GM10847 (cell line): ENCODE data around the gene CYFIP2.

Source experiments
- POLR2A ChIP-seq: IDR thresholded peaks from 2 replicates; pipeline ENCODE4 v1.6.1; 2011; ENCODE audit not compliant: insufficient read length; ENCODE audit errors: extremely low read depth

The CYFIP2 gene

DNA sequence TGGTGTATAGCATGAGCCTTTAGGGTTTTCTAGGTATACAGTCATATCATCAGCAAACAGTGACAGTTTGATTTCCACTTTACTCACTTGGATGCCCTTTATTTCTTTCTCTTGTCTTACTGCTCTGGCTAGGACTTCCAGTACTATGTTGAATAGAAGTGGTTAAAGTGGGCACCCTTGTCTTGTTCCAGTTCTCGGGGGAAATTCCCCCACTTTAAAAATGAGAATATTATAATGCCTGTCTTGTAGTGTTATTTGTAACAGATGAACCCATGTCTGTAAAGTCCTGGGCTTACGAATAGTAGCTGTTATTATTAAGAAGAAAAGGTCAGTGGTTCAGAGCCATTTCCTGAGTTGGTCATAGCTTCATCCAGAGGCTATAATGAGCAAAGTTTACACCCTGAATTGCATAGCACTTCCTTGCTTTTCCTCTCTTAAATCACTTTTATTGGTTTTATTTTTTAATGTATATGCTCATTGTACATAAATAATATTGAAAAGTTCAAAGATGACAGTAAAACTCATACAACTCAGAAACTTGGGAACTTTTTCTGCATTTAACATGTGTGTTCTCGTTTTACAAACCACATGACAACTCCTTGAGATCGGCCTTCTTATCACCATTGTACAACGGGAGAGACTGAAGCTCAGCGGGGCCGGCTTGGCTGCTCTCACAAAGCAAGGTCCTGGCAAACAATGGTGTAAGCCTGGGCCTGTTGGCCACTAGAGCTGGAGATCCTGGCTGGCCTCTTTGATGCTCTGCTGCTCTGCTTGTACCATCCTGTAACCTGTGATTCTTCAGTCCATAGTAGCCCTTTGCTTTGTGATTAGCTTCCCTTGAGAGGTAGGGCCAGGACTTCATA lies 85.2 kb downstream of the CYFIP2 start:
- TF ChIP-seq POLR2A: no peak

DNA sequence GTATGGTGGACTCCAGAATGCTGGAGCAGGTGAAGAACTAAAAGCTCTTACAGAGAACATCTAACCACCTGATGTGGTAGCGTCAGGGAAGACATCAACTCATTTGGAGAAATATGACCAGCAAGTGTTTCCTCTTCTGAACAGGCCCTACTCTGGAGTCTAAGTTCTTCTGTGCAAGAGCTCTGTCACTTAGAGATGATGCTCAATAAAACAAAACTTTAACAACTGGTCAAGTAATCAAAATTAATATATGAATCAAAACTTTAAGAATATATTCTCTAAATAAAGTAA lies 85.8 kb downstream of the CYFIP2 start:
- TF ChIP-seq POLR2A: no peak

DNA sequence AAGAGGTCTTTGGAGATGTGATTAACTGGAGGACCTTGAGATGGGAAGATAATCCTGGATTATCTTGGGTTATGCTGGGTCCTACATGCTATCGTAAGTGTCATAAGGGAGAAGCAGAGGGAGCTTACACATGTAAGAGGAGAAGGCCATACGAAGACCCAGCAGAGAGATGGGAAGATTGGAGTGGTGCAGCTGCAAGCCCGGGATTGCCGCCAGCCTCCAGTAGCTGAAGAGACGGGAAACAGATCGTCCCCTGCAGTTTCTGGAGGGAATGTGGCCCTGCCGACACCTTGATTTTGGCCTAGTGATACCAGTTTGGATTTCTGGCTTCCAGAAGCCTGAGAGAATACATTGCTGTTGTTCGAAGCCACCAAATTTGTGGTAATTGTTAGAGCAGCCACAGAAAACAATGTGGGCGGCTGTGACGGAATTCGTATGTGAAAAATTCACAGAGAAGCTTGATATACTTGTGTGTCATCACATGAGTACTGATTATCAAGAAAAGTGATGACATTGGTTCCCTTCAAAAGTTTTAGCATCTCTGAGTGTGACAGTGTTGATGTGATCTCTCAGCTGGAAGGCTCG lies 86.9 kb downstream of the CYFIP2 start:
- TF ChIP-seq POLR2A: no peak

GRCh38 chr5:157354800-157355199 lies 88.9 kb downstream of the CYFIP2 start:
- TF ChIP-seq POLR2A: no peak

DNA sequence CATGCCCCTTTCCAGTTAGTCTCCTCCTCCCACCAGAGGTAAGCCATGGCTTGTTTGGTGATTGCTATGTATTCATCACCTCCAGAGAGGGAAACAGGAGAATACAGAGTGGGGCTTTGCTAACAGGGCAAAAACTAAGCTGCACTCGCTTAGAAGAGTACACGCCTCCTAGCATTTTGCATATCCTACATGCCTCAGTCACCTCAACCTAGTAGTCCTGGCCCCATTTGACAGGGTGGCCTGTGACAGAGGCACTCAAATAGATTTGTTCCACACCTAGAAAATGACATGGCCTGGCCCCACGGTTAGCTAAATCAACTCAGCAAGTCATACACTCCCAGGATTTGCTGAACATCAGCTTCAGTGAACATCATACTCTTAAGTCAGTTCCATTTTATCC lies 90.7 kb downstream of the CYFIP2 start:
- no peak for TF ChIP-seq POLR2A

- TF ChIP-seq POLR2A: no peak
Observed at GRCh38 chr5:157357823-157358222, 91.9 kb downstream of the CYFIP2 start.

- no peak for TF ChIP-seq POLR2A
Observed at GRCh38 chr5:157358871-157359270, 92.9 kb downstream of the CYFIP2 start.

- TF ChIP-seq POLR2A: no peak
Observed at GRCh38 chr5:157359356-157360055, 93.6 kb downstream of the CYFIP2 start.

DNA sequence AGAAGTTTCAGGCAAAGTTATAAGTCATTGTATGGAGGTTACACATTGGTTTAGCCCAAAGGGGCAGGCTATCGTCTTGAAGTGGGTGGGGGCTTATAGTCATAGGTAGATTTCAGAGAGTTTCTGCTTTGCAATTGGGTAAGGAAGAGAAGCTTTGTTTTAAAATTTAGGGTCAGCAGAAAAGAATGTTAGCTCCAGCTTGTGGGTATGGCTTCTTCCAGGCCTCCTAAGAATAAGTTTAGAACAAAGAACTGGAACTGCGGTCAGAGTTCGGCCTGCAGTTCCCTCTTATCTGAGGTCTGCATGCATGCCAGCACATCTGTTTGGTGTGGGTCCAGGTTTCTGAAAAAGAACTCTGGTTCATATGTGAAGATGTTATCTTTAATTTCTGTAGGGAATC lies 96.1 kb downstream of the CYFIP2 start:
- TF ChIP-seq POLR2A: no peak

DNA sequence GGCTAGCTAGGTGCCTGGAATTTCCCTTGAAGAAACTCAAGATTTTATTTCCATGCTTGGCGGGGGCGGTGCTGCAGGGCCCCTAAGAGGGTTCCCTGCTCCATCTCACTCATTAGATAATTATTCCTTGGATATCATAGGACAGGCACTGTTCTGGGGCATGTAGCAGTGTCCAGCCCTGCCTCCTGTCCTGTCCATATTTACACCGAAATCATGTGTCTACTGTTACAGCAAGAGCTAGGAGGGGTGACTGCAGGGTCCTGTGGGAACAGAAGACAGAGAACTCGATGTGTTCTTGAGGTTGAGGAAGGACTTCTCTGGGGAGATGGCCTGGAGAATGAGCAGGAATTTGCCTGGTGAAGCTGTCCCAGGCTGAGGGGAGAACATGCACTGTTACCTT lies 96.6 kb downstream of the CYFIP2 start:
- TF ChIP-seq POLR2A: no peak

GRCh38 chr5:157362982-157363381 lies 97.1 kb downstream of the CYFIP2 start:
- no peak for TF ChIP-seq POLR2A

DNA sequence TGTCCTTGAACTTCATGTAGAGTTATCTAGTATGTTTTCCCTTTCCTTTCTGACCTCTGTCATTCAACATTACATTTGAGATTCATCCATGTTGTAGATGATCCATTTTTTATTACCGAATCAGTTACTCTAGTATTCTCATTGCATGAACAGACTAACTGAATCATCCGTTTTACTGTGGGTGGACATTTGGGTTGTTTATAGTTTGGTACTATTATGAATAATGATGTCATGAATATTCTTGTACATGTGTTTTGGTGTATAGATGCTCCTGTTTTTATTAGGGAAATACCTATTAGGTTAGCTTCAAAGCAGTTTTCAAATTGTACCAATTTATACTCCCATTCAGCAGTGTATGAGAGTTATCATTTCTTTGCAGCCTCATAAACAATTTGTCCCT lies 99.8 kb downstream of the CYFIP2 start:
- no peak for TF ChIP-seq POLR2A

GRCh38 chr5:157366741-157367674 lies 101.1 kb downstream of the CYFIP2 start:
- no peak for TF ChIP-seq POLR2A

DNA sequence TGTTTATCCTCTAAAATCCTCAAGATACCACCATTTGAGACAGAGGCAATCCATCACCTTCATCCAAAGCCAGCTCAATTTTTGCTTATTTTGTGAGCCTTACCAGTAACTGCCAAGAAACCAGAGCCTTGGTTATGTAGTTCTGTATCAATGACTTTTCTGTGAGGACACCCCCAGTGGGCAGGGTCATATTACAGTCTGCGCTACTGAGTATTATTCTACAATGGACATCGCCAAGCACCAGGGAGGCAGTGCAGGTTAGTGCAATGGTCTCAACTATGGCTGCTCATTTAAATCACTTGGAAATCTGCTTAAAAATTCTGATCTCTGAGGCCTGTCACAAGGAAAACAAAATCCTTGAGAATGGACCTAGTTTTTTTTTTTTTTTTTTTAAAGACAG lies 103.6 kb downstream of the CYFIP2 start:
- TF ChIP-seq POLR2A: no peak

DNA sequence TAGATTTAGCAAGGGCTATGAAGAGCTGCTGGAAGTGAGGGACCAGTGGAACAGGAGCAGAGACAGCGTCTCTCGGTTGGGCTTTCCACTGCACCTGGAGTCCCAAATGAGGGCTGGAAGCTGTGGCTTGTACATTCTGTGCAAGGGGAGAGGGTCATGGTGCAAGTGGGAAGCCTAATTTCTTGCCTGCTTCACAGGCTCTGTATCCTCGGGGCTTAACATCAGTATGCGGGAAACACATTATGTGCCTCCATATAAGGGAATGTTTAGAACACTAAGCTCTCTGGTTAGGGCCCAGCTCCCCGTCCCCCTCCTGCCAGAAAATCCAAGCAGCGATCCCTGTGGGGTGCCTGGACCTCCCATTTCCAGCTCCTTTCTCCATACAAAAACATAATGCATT lies 105.0 kb downstream of the CYFIP2 start:
- no peak for TF ChIP-seq POLR2A

GRCh38 chr5:157371655-157372471 lies 105.9 kb downstream of the CYFIP2 start:
- no peak for TF ChIP-seq POLR2A
